Fibroblast of villous mesenchyme (primary cell): Measurements from ENCODE around the gene PHF23. TPM values are rescaled to one million over a fixed set of nuclear protein-coding genes. Genes with fewer than 3 reads are reported as not detected.

Source experiments
- DNase-seq: peaks from one replicate; pipeline ENCODE4 v3.0.0-alpha.2; 2010; ENCODE audit warnings: low read depth
- H3K4me3 ChIP-seq: 2 replicates; pipeline ENCODE4 v1.5.1; 2011; ENCODE audit warnings: low read depth, mild to moderate bottlenecking, low read length
- total RNA-seq: library from RNA; depleted of rRNA; stranded (reverse); fragments of >200 nt; gene quantifications from 2 replicates; pipeline ENCODE4 v1.2.3, GENCODE V29; 2012
- TF ChIP-seq, protein P1 (sequence below): IDR thresholded peaks from 2 replicates; pipeline ENCODE4 v1.5.1; 2012; ENCODE audit warnings: low read depth, mild to moderate bottlenecking, low read length; ENCODE audit not compliant: insufficient read depth

Gene PHF23
- total RNA-seq: 51.8 and 54.1 TPM in 2 replicates

DNA sequence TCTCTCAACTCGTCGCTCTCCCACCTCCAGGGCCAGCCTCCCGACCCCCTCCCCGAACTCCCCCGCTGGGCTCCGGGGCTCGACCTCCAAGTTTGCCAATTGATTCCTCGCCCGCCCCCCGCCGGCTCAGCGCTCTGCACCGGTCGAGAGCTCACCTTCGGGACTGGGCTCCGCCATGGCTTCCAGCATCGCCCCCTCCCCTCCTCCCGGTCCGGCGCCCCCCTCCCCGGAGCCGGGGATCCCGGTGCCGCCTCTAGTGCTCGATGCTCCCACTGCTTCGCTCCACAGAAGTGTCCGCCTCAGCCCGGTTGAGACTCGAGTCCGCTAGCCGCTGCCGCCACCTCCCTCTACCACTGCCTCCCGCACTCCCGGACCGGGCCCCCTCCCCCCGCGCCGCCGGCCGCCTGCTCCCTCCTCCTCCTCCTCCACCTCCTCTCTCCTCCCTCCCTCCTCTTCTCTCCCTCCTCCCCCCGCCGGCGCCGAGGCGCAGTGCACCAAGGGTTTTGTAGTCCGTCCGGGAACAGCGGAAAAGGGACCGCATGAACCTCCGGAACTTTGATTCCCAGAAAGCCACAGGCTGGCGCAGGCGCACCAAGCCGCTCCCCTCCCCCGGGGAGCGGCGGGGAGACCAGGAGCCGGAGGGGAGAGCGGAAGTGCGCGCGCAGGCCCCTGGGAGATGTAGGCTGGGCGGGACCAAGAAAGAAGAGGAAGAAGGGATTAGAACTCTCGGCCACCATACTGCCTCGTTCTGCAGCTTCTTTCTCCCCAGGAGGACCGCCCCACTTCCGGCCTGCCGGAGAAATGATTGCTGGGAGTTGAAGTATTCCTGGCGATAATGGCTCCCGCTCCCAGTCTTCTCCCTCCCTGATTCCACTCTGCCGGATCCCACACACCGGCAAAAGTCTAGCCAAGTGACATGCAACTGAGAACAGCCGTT lies at the start of gene PHF23:
TSS of gene PHF23 (minus strand) at position 367 of the 937 bp plus-strand sequence. CDS start at position 189, 178 bp downstream.
- TF ChIP-seq, protein P1, sequence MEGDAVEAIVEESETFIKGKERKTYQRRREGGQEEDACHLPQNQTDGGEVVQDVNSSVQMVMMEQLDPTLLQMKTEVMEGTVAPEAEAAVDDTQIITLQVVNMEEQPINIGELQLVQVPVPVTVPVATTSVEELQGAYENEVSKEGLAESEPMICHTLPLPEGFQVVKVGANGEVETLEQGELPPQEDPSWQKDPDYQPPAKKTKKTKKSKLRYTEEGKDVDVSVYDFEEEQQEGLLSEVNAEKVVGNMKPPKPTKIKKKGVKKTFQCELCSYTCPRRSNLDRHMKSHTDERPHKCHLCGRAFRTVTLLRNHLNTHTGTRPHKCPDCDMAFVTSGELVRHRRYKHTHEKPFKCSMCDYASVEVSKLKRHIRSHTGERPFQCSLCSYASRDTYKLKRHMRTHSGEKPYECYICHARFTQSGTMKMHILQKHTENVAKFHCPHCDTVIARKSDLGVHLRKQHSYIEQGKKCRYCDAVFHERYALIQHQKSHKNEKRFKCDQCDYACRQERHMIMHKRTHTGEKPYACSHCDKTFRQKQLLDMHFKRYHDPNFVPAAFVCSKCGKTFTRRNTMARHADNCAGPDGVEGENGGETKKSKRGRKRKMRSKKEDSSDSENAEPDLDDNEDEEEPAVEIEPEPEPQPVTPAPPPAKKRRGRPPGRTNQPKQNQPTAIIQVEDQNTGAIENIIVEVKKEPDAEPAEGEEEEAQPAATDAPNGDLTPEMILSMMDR: peak; percentile 19
- peak; percentile 100 for DNase-seq
- peak within 1 kb of the TSS; percentile 99 for H3K4me3 ChIP-seq

DNA sequence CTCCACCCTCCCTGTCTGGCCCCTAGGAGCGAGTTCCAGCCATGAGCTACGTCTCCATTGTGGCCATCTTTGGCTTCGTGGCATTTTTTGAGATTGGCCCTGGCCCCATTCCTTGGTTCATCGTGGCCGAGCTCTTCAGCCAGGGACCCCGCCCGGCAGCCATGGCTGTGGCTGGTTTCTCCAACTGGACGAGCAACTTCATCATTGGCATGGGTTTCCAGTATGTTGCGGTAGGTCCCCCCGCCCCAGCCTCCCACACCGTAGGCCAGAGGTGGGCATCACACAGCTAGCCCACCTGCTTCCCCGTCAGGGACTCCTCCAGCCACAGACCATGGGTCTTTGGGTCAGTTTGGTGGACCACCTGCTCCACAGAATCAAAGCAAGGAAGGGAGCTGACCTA lies 46.4 kb upstream of the PHF23 start:
- TF ChIP-seq, protein P1: no peak
- H3K4me3 ChIP-seq: no peak overlapping the region
- DNase-seq: no peak

DNA sequence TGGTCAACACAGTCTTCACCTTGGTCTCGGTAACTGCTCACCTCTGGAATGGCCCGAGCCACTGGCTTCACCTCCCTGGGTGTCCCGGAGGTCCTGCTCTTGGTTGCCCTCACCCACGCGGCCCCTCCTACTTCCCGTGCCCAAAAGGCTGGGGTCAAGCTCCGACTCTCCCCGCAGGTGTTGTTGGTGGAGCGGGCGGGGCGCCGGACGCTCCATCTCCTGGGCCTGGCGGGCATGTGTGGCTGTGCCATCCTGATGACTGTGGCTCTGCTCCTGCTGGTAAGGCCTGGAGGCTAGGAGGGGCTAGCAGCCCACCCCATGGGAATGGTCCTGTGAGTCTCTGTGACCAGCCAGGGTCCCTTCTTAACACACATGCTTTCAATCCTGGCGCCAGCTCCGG lies 45.7 kb upstream of the PHF23 start:
- DNase-seq: no peak
- TF ChIP-seq, protein P1: no peak
- H3K4me3 ChIP-seq: no peak overlapping the region

DNA sequence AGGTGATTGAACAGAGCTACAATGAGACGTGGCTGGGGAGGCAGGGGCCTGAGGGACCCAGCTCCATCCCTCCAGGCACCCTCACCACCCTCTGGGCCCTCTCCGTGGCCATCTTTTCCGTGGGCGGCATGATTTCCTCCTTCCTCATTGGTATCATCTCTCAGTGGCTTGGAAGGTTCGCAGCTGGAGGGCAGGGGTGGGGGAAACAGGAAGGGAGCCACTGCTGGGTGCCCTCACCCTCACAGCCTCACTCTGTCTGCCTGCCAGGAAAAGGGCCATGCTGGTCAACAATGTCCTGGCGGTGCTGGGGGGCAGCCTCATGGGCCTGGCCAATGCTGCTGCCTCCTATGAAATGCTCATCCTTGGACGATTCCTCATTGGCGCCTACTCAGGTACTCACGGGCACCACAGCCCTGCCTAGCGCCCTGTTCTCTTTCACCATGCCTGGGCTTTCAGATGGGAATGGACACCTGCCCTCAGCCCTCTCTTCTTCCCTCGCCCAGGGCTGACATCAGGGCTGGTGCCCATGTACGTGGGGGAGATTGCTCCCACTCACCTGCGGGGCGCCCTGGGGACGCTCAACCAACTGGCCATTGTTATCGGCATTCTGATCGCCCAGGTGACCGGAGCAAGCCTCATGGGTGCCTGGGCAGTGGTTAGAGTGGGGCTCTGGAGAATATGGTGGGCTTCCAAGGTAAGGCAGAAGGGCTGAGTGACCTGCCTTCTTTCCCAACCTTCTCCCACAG lies 44.4 kb upstream of the PHF23 start:
- TF ChIP-seq, protein P1: no peak
- no peak for DNase-seq

DNA sequence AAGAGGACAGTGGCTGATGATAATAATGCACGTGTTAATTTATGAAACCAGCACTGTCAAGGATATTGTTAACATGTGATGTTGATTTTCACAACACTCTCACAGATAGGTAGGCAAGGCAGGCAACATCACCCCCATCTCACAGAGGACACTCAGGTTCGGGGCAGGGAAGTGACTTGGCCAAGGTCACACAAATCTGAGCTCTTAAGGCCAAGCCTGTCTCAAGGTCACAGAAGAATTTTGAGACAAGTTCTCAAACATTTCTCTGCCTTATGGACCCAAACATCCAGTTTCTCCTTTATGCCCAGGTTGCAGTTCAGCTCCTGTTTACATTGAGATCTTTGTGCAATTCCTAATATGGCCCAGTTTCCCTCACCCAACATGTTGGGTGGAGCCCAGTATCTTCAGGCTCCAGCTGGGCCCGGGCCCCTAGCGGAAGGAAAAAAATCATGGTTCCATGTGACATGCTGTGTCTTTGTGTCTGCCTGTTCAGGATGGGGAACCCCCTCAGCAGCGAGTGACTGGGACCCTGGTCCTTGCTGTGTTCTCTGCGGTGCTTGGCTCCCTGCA lies 43.6 kb upstream of the PHF23 start:
- TF ChIP-seq, protein P1: no peak
- peak; percentile 28 for DNase-seq
- no peak overlapping the region for H3K4me3 ChIP-seq

More for the DNA sequence above, 44.4 kb upstream of the PHF23 start:
- H3K4me3 ChIP-seq: no peak overlapping the region

DNA sequence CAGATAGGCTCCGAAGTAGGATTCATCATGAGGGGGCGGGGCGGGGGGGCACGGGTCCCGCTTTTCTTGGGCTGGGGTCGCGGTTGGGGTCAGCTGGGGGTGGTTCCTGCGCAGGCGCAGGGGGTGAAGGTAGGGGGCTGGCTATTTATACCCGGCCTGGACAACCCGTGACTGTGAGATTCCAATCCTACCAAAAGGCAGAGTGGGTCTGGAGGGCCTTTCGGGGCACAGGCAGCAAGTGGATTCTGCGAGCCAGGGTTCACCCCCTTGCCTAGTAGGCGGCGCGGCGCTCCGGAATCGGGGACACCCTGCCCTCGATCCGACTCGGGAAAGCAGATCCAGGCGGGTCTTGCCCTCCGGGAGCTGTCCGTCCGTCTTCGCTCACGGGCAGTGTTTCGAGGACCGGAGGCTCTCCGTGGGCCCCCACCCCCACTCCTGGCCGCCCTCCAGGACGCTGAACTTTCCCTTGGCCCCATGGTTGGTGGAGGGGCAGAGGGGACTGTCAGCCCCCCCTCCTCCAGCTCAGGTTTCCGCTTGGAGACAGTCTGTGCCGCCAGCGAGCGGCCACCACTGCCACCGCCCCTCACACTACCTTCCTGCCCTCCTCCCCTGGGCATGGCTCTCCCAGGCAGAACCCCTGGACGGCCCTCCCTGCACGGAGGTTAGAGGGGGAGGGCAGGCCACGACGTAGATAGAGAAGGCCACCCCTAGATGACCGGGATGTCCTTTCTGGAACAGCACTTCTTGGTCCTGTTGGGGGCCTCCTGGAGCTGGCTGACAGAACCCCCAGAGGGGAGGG lies 42.9 kb upstream of the PHF23 start:
- peak overlapping the region; percentile 63 for H3K4me3 ChIP-seq
- DNase-seq: no peak
- TF ChIP-seq, protein P1: no peak
